GM23338 (cell line): Measurements from ENCODE around the gene SLC39A8. TPM values are rescaled to one million over a fixed set of nuclear protein-coding genes. Genes with fewer than 3 reads are reported as not detected.

Experiments used
- ATAC-seq: fragments of 200-7000 bp; cut with Tn5 transposase; 3 replicates; pipeline ENCODE4 v1.9.1; 2020
- DNase-seq: peaks from one replicate; pipeline ENCODE4 v3.0.0-alpha.2; 2015; ENCODE audit warnings: low spot score
- H2AFZ ChIP-seq: fragments of 200-600 bp; sonication (generic); 2 replicates; pipeline ENCODE4 v1.8.0; 2016; ENCODE audit warnings: antibody characterized with exemption, mild to moderate bottlenecking, moderate library complexity
- H3F3A ChIP-seq: fragments of 200-600 bp; sonication (generic); replicated peaks from 2 replicates; pipeline ENCODE4 v1.8.0; 2017; ENCODE audit warnings: antibody characterized with exemption, mixed run types, low read depth
- H3K27ac ChIP-seq: fragments of 200-600 bp; sonication (generic); 2 replicates; pipeline ENCODE4 v1.6.1; 2016; ENCODE audit warnings: low read depth
- H3K27me3 ChIP-seq: fragments of 200-600 bp; sonication (generic); 2 replicates; pipeline ENCODE4 v1.8.0; 2016; ENCODE audit warnings: mild to moderate bottlenecking, mixed run types, moderate library complexity; ENCODE audit not compliant: insufficient read depth
- H3K36me3 ChIP-seq: fragments of 200-600 bp; sonication (generic); 2 replicates; pipeline ENCODE4 v1.8.0; 2016; ENCODE audit warnings: mild to moderate bottlenecking; ENCODE audit not compliant: insufficient read depth
- H3K4me1 ChIP-seq: fragments of 200-600 bp; sonication (generic); 2 replicates; pipeline ENCODE4 v1.8.0; 2016; ENCODE audit warnings: mild to moderate bottlenecking, moderate library complexity; ENCODE audit not compliant: insufficient read depth
- H3K4me2 ChIP-seq: fragments of 200-600 bp; sonication (generic); 2 replicates; pipeline ENCODE4 v1.7.1; 2017; ENCODE audit warnings: mixed run types
- H3K4me3 ChIP-seq: fragments of 200-600 bp; sonication (generic); 2 replicates; pipeline ENCODE4 v1.6.1; 2016; ENCODE audit warnings: mixed run types
- H3K79me2 ChIP-seq: fragments of 200-600 bp; sonication (generic); replicated peaks from 2 replicates; pipeline ENCODE4 v1.8.0; 2017; ENCODE audit warnings: mild to moderate bottlenecking; ENCODE audit not compliant: insufficient read depth
- H3K9me2 ChIP-seq: fragments of 200-600 bp; sonication (generic); 2 replicates; pipeline ENCODE4 v1.8.0; 2017; ENCODE audit not compliant: insufficient read depth
- H4K20me1 ChIP-seq: fragments of 200-600 bp; sonication (generic); replicated peaks from 2 replicates; pipeline ENCODE4 v1.8.0; 2017; ENCODE audit warnings: mild to moderate bottlenecking; ENCODE audit not compliant: insufficient read depth
- H3K27ac Mint-ChIP-seq: 2 replicates; pipeline ENCODE4 v1.8.0; 2020; ENCODE audit warnings: inconsistent platforms, mild to moderate bottlenecking, moderate library complexity, mixed read lengths
- H3K27me3 Mint-ChIP-seq: 3 replicates; pipeline ENCODE4 v1.8.0; 2022; ENCODE audit warnings: low read depth, mild to moderate bottlenecking, moderate library complexity, mixed read lengths, inconsistent platforms; ENCODE audit not compliant: insufficient read depth, poor library complexity
- H3K36me3 Mint-ChIP-seq: 3 replicates; pipeline ENCODE4 v1.8.0; 2021; ENCODE audit warnings: low read depth, mild to moderate bottlenecking, inconsistent platforms, moderate library complexity, mixed read lengths
- H3K4me1 Mint-ChIP-seq: 3 replicates; pipeline ENCODE4 v1.8.0; 2020; ENCODE audit warnings: mild to moderate bottlenecking, inconsistent platforms, mixed read lengths
- H3K4me3 Mint-ChIP-seq: 3 replicates; pipeline ENCODE4 v1.8.0; 2021; ENCODE audit warnings: moderate library complexity, mild to moderate bottlenecking, inconsistent platforms, mixed read lengths
- H3K9me3 Mint-ChIP-seq: 3 replicates; pipeline ENCODE4 v1.8.0; 2020; ENCODE audit warnings: moderate library complexity, mild to moderate bottlenecking, inconsistent platforms, mixed read lengths
- CREB1 ChIP-seq: fragments of 250-450 bp; sonication (Bioruptor Pico); IDR thresholded peaks from 2 replicates; pipeline ENCODE4 v1.5.0; 2020; ENCODE audit warnings: low read depth, mild to moderate bottlenecking, moderate library complexity
- CTCF ChIP-seq, 2 experiments: fragments of 200-600 bp in 1 of 2; sonication (generic) in 1 of 2; conservative IDR thresholded peaks; 2 replicates each; pipeline versions ENCODE4 v1.5.1 to v1.6.1; 2016 to 2017; ENCODE audit warnings: antibody characterized with exemption in 2 of 2, low read depth in 2 of 2, mild to moderate bottlenecking in 2 of 2, moderate library complexity in 1 of 2
- ETS1 ChIP-seq: IDR thresholded peaks from 2 replicates; pipeline ENCODE4 v1.6.1; 2016; ENCODE audit warnings: antibody characterized with exemption
- EZH2 ChIP-seq: fragments of 200-600 bp; sonication (generic); IDR thresholded peaks from one replicate; pipeline ENCODE4 v1.8.0; 2017; ENCODE audit warnings: antibody characterized with exemption, mild to moderate bottlenecking, low read depth; ENCODE audit not compliant: unreplicated experiment
- EZH2phosphoT487 ChIP-seq: fragments of 200-600 bp; sonication (generic); IDR thresholded peaks from one replicate; pipeline ENCODE4 v1.8.1; 2018; ENCODE audit warnings: antibody characterized with exemption; ENCODE audit not compliant: unreplicated experiment
- JUNB ChIP-seq: IDR thresholded peaks from one replicate; pipeline ENCODE4 v1.6.1; 2016; ENCODE audit warnings: antibody characterized with exemption; ENCODE audit not compliant: unreplicated experiment
- NANOG ChIP-seq: IDR thresholded peaks from 2 replicates; pipeline ENCODE4 v1.6.1; 2016; ENCODE audit warnings: antibody characterized with exemption, borderline replicate concordance
- POLR2AphosphoS5 ChIP-seq: IDR thresholded peaks from 2 replicates; pipeline ENCODE4 v1.6.1; 2016; ENCODE audit warnings: antibody characterized with exemption, low read depth
- REST ChIP-seq: IDR thresholded peaks from one replicate; pipeline ENCODE4 v1.6.1; 2018; ENCODE audit warnings: antibody characterized with exemption; ENCODE audit not compliant: unreplicated experiment
- STAT1 ChIP-seq: IDR thresholded peaks from one replicate; pipeline ENCODE4 v1.6.1; 2016; ENCODE audit warnings: antibody characterized with exemption; ENCODE audit not compliant: unreplicated experiment
- ZNF114 ChIP-seq: fragments of 250-450 bp; sonication (Bioruptor Pico); IDR thresholded peaks from 2 replicates; pipeline ENCODE4 v1.5.0; 2020; ENCODE audit warnings: mild to moderate bottlenecking, moderate library complexity
- ZNF331 ChIP-seq: fragments of 250-450 bp; sonication (Bioruptor Pico); IDR thresholded peaks from 2 replicates; pipeline ENCODE4 v1.5.0; 2020; ENCODE audit warnings: low read depth, mild to moderate bottlenecking, moderate library complexity
- ZNF462 ChIP-seq: fragments of 250-450 bp; sonication (Bioruptor Pico); IDR thresholded peaks from 2 replicates; pipeline ENCODE4 v1.5.0; 2020; ENCODE audit warnings: mild to moderate bottlenecking, moderate library complexity
- polyA plus RNA-seq: library from polyadenylated mRNA; unstranded; fragments of >200 nt; fragmentation: Nextera tagmentation; extraction: Ambion mirVana; gene quantifications from 2 replicates; pipeline ENCODE4 v1.2.1, GENCODE V29; 2016
- total RNA-seq: library from RNA; depleted of rRNA; stranded (reverse); fragments of >200 nt; shearing (Covaris generic); gene quantifications from 2 replicates; pipeline ENCODE4 v1.2.3, GENCODE V29; 2014

Gene SLC39A8
- total and polyA plus RNA-seq, 2 experiments from 2014 or later: 20.1 to 42.5 TPM

- no peaks in the 10 kb centered on the region for H3K9me3 Mint-ChIP-seq
- no peak overlapping the region for H3K4me3 Mint-ChIP-seq
- no peak overlapping the region for H3K27ac Mint-ChIP-seq
- H2AFZ ChIP-seq: no peak overlapping the region
- no peak for DNase-seq
- no peaks in the 10 kb centered on the region for H3K36me3 ChIP-seq
- H3K4me1 ChIP-seq: peaks cover 51% of the 10 kb centered on the region
- TF ChIP-seq JUNB (no peak), POLR2AphosphoS5 (no peak), EZH2 (no peak), STAT1 (no peak), CREB1 (CRISPR knock-in tag) (no peak), ZNF462 (CRISPR knock-in tag) (no peak), ZNF114 (CRISPR knock-in tag) (no peak), ZNF331 (CRISPR knock-in tag) (no peak), REST (no peak), EZH2phosphoT487 (no peak), ETS1 (no peak), CTCF (conservative IDR thresholded peaks at IDR 0.05; ENCODE audit: low read depth in 2 of 2) (no peak), NANOG (no peak)
- H3K27me3 Mint-ChIP-seq: no peaks in the 10 kb centered on the region
- peaks cover 57% of the 10 kb centered on the region for H3K79me2 ChIP-seq
- H3K4me3 ChIP-seq: no peak overlapping the region
- ATAC-seq: no peak
- no peaks in the 10 kb centered on the region for H4K20me1 ChIP-seq
- H3K9me2 ChIP-seq: no peaks in the 10 kb centered on the region
- no peaks in the 10 kb centered on the region for H3F3A ChIP-seq
- H3K36me3 Mint-ChIP-seq: no peaks in the 10 kb centered on the region
- H3K27me3 ChIP-seq: no peaks in the 10 kb centered on the region
- no peak overlapping the region for H3K4me2 ChIP-seq
- H3K4me1 Mint-ChIP-seq: peaks cover 33% of the 10 kb centered on the region
- no peak overlapping the region for H3K27ac ChIP-seq
These were observed 9.7 kb downstream of the SLC39A8 start for GRCh38 chr4:102335616-102336015.
